Activated naive CD8-positive, alpha-beta T cell (primary cell): ENCODE data around the gene PKIG.

ENCODE experiments used
- H3K27ac Mint-ChIP-seq: one replicate; pipeline ENCODE4 v1.8.0; 2021; ENCODE audit warnings: mixed read lengths
- H3K27me3 Mint-ChIP-seq: one replicate; pipeline ENCODE4 v1.8.0; 2021; ENCODE audit warnings: mixed read lengths
- H3K36me3 Mint-ChIP-seq: one replicate; pipeline ENCODE4 v1.8.0; 2021; ENCODE audit warnings: mixed read lengths
- H3K4me1 Mint-ChIP-seq: one replicate; pipeline ENCODE4 v1.8.0; 2021; ENCODE audit warnings: low read depth, mixed read lengths
- H3K4me3 Mint-ChIP-seq: one replicate; pipeline ENCODE4 v1.8.0; 2021; ENCODE audit warnings: mild to moderate bottlenecking, mixed read lengths
- H3K9me3 Mint-ChIP-seq: one replicate; pipeline ENCODE4 v1.8.0; 2021; ENCODE audit warnings: low read depth, mixed read lengths

Gene PKIG

DNA sequence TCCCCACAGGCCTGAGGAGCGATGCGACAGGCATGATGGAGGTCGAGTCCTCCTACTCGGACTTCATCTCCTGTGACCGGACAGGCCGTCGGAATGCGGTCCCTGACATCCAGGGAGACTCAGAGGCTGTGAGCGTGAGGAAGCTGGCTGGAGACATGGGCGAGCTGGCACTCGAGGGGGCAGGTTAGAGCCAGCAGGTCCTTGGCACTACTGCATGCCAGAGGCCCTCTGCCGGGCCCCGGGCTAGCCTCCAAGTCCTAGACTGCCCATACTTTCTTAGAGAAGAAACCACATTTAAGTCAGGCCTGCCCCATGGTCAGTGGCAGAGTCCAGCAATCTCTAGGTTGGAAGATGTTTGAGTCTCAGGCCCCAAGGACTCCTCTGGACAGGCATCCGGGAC, 32.1 kb downstream of the PKIG start:
- H3K27ac Mint-ChIP-seq = peak overlapping the region; percentile 91

DNA sequence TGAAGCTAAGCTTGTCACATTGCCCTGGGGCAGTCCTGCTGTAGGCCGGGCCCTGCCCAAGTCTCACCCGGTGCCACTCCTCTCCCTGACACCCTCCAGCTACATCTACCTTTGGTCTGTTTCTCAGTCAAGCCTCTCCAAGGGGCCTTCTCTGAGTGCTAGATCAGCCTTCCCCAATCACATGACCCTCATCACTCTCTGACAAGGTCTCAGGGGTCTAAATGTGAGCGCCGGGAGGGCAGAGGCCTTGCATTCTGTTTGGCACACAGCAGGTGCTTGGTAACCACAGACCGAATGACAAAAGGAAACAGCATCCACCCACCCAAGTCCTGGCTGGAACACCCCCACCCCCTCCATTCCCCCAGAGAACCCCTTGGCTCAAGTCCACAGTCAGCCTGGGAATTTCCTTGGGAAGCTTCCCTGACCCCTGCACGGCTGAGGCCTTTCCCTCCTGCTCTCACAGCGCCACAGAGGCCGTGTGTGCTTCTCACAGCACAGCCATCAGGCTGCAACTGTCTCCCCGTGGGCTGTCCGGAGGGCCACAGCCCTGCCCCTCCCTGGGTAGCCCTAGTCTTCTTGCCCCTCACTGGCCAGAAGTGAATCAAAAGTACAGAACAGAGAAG, 32.9 kb downstream of the PKIG start:
- H3K4me3 Mint-ChIP-seq = peak overlapping the region; percentile 71

More for the DNA sequence above, 32.1 kb downstream of the PKIG start:
- no peaks in the 10 kb centered on the region for H3K27me3 Mint-ChIP-seq
- H3K9me3 Mint-ChIP-seq = no peaks in the 10 kb centered on the region
- H3K36me3 Mint-ChIP-seq = peaks cover 8% of the 10 kb centered on the region
- peaks cover 80% of the 10 kb centered on the region for H3K4me1 Mint-ChIP-seq
- H3K4me3 Mint-ChIP-seq = no peak overlapping the region

GRCh38 chr20:44615876-44616603, 33.7 kb downstream of the PKIG start:
- peak overlapping the region; percentile 91 for H3K27ac Mint-ChIP-seq
- H3K4me1 Mint-ChIP-seq = peaks cover 68% of the 10 kb centered on the region
- peaks cover 18% of the 10 kb centered on the region for H3K36me3 Mint-ChIP-seq
- no peaks in the 10 kb centered on the region for H3K27me3 Mint-ChIP-seq
- H3K4me3 Mint-ChIP-seq = peak overlapping the region; percentile 38
- no peaks in the 10 kb centered on the region for H3K9me3 Mint-ChIP-seq

More for the DNA sequence above, 32.9 kb downstream of the PKIG start:
- no peaks in the 10 kb centered on the region for H3K9me3 Mint-ChIP-seq
- H3K27me3 Mint-ChIP-seq = no peaks in the 10 kb centered on the region
- peak overlapping the region; percentile 91 for H3K27ac Mint-ChIP-seq
- H3K4me1 Mint-ChIP-seq = peaks cover 75% of the 10 kb centered on the region
- H3K36me3 Mint-ChIP-seq = peaks cover 13% of the 10 kb centered on the region

GRCh38 chr20:44616604-44616964, 34.2 kb downstream of the PKIG start:
- H3K9me3 Mint-ChIP-seq = no peaks in the 10 kb centered on the region
- no peak overlapping the region for H3K4me3 Mint-ChIP-seq
- no peak overlapping the region for H3K27ac Mint-ChIP-seq
- peaks cover 65% of the 10 kb centered on the region for H3K4me1 Mint-ChIP-seq
- H3K36me3 Mint-ChIP-seq = peaks cover 22% of the 10 kb centered on the region
- no peaks in the 10 kb centered on the region for H3K27me3 Mint-ChIP-seq

GRCh38 chr20:44618318-44618731, 35.9 kb downstream of the PKIG start:
- no peaks in the 10 kb centered on the region for H3K9me3 Mint-ChIP-seq
- peak overlapping the region; percentile 72 for H3K27ac Mint-ChIP-seq
- H3K27me3 Mint-ChIP-seq = no peaks in the 10 kb centered on the region
- H3K36me3 Mint-ChIP-seq = peaks cover 30% of the 10 kb centered on the region
- peaks cover 60% of the 10 kb centered on the region for H3K4me1 Mint-ChIP-seq
- peak overlapping the region; percentile 20 for H3K4me3 Mint-ChIP-seq

DNA sequence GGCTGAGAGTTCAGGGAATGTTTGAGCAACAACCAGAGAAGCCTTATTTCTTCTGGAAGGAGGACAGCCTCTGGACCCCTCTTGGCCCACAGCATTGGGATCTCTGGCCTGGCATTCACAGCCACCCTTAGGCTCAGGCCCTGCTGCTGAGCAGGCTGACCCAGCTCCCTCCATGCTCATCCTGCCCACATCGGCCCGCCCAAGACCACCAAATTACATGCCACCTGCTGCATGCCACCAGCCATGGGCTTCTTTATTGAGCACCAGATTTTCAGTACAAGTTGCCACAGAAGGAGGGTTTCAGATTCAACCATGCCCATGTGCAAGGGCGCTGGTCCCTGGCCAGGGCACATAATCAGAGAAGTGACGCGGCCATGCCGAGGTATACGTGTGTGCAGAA, 36.9 kb downstream of the PKIG start:
- H3K9me3 Mint-ChIP-seq = no peaks in the 10 kb centered on the region
- peaks cover 30% of the 10 kb centered on the region for H3K36me3 Mint-ChIP-seq
- H3K27ac Mint-ChIP-seq = no peak overlapping the region
- H3K4me1 Mint-ChIP-seq = peaks cover 52% of the 10 kb centered on the region
- H3K4me3 Mint-ChIP-seq = peak overlapping the region; percentile 10
- H3K27me3 Mint-ChIP-seq = no peaks in the 10 kb centered on the region

GRCh38 chr20:44620030-44620429, 37.7 kb downstream of the PKIG start:
- no peaks in the 10 kb centered on the region for H3K9me3 Mint-ChIP-seq
- peaks cover 46% of the 10 kb centered on the region for H3K4me1 Mint-ChIP-seq
- H3K36me3 Mint-ChIP-seq = peaks cover 29% of the 10 kb centered on the region
- no peaks in the 10 kb centered on the region for H3K27me3 Mint-ChIP-seq
- H3K4me3 Mint-ChIP-seq = no peak overlapping the region
- H3K27ac Mint-ChIP-seq = no peak overlapping the region

DNA sequence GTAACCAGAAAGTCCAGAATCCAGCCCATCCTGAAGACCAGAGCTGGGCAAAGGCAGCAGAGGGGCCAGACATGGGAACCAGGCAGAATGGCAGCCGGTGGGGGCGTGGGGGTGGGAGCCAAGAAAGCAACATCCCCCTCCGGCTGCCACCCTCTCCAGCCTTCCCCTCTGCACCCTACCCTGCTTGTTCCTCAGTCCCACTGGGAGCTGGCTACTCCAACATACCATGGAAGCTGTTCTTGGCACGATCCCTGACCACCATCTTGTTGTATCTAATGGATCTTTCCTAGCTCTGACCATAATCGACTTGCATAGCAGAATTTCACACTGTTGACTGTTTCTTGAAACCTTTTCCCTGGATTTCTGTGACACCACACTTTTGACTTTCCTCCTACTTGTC, 38.9 kb downstream of the PKIG start:
- H3K27ac Mint-ChIP-seq = peak overlapping the region; percentile 5
- H3K27me3 Mint-ChIP-seq = no peaks in the 10 kb centered on the region
- H3K36me3 Mint-ChIP-seq = peaks cover 27% of the 10 kb centered on the region
- H3K9me3 Mint-ChIP-seq = no peaks in the 10 kb centered on the region
- H3K4me3 Mint-ChIP-seq = no peak overlapping the region
- peaks cover 33% of the 10 kb centered on the region for H3K4me1 Mint-ChIP-seq

GRCh38 chr20:44621939-44622338, 39.6 kb downstream of the PKIG start:
- H3K27me3 Mint-ChIP-seq = no peaks in the 10 kb centered on the region
- H3K36me3 Mint-ChIP-seq = peaks cover 27% of the 10 kb centered on the region
- H3K4me3 Mint-ChIP-seq = no peak overlapping the region
- H3K27ac Mint-ChIP-seq = no peak overlapping the region
- H3K9me3 Mint-ChIP-seq = no peaks in the 10 kb centered on the region
- peaks cover 34% of the 10 kb centered on the region for H3K4me1 Mint-ChIP-seq

DNA sequence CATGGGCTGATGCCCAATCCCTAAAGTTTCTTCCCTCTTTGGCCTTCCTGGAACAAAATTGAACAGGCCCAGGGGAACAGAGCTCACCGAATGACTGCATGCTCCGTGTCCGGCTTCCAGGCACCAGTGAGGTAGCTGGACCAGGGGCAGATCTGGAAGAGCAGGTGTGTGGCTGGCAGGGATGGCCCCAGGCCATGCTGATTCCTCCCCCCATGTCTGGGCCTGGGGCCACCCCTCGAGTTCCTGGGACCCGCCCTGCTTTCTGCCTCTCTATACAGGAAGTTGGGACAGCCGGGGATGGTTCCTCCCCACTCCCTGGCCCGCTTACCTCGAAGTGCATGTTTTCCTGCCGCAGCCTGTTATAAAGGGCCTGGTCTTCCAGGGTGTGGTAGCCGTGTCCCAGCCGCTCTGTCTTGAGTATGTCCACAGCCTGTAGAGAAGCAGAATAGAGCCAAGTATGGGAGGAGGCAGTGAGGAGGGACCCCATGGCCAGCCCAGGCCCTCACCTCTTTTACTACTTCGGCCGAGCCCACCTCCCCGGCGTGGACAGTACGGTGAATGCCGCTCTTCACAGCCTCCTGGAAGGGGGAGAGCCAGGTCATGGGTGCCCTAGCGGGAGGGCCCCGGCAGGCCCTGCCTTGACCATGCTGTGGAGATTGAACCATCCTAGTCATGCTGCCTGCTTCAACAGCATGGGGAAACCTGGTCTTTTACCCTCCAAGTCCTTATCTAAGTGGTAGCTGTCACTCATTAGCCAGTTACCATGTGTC, 40.3 kb downstream of the PKIG start:
- H3K27ac Mint-ChIP-seq = no peak overlapping the region
- H3K27me3 Mint-ChIP-seq = no peaks in the 10 kb centered on the region
- no peak overlapping the region for H3K4me3 Mint-ChIP-seq
- H3K9me3 Mint-ChIP-seq = no peaks in the 10 kb centered on the region
- H3K36me3 Mint-ChIP-seq = peaks cover 27% of the 10 kb centered on the region
- peaks cover 28% of the 10 kb centered on the region for H3K4me1 Mint-ChIP-seq

DNA sequence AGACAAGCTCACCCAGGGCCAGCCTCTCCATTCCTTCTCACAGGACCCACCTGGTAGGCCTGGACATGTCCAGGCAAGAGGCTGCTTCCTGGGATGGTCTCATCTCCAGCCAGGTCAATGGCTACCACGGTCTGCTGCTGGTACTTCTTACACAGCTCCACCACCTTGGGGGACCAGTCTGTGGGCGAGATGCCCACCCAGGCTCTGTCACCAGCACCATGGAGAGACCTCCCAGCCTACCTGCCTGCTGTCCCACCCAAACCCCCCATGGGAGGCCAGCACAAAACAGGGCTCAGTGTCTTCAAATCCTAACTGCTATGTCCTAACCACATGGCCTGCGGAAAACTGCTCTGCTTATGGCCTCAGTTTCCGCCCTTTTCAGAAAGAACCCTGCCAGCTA, 41.8 kb downstream of the PKIG start:
- Mint-ChIP-seq H3K4me1 (peaks cover 13% of the 10 kb centered on the region), H3K36me3 (peaks cover 27% of the 10 kb centered on the region), H3K9me3 (no peaks in the 10 kb centered on the region), H3K27ac (no peak overlapping the region), H3K27me3 (no peaks in the 10 kb centered on the region), H3K4me3 (no peak overlapping the region)

DNA sequence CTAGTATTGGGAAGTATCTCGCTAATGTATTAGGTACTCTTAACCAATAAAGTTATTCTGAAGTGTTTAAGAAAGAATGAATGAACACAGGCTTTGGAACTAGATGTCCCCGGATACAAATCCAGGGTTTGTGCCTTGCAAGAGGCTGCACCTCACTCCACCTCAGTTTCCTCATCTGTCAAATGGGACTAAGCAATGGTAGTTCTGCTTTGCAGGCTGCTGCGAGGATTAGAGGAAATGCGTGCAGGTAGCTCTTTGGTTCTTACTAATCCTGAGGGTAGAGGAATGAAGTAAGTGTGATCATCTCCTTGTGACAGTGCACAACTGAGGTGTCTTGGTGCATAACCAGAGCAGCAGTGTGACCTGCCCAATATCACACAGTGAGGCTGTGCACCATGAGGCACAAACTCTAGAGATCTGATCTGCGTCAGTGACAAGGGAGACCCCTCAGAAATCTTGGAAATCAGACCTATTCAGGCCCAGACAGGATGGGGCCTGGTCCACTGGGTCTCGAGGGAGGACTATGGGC, 42.4 kb downstream of the PKIG start:
- H3K4me3 Mint-ChIP-seq = no peak overlapping the region
- H3K4me1 Mint-ChIP-seq = peaks cover 7% of the 10 kb centered on the region
- peaks cover 20% of the 10 kb centered on the region for H3K36me3 Mint-ChIP-seq
- H3K27ac Mint-ChIP-seq = no peak overlapping the region
- no peaks in the 10 kb centered on the region for H3K9me3 Mint-ChIP-seq
- no peaks in the 10 kb centered on the region for H3K27me3 Mint-ChIP-seq

DNA sequence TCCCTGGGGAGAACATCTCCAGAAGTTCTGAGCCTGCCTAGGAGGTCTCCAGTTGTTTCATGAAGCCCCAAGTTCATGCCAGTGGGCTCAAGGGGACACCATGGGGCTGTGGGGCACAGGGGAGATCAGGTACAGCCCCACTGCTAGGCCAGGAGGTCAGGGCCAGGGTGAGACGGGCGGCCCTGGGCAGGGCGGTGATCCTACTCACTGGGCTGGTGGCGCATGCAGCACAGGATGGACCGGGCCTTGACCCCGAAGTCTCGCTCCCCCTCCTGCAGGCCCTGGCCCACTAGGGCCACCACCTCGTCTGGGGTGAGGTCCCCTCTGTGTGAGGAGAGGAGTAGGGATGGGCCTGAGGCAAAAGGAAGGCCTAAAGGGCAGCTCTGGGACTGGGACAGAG, 43.0 kb downstream of the PKIG start:
- no peaks in the 10 kb centered on the region for H3K9me3 Mint-ChIP-seq
- no peak overlapping the region for H3K4me3 Mint-ChIP-seq
- H3K36me3 Mint-ChIP-seq = peaks cover 17% of the 10 kb centered on the region
- H3K27ac Mint-ChIP-seq = no peak overlapping the region
- no peaks in the 10 kb centered on the region for H3K27me3 Mint-ChIP-seq
- peaks cover 7% of the 10 kb centered on the region for H3K4me1 Mint-ChIP-seq

- Mint-ChIP-seq H3K27me3 (no peaks in the 10 kb centered on the region), H3K27ac (no peak overlapping the region), H3K4me1 (peaks cover 7% of the 10 kb centered on the region), H3K4me3 (no peak overlapping the region), H3K36me3 (peaks cover 14% of the 10 kb centered on the region), H3K9me3 (no peaks in the 10 kb centered on the region)
Measured at GRCh38 chr20:44626278-44626677, 43.9 kb downstream of the PKIG start.

GRCh38 chr20:44627364-44628010, 45.1 kb downstream of the PKIG start:
- no peaks in the 10 kb centered on the region for H3K27me3 Mint-ChIP-seq
- H3K4me1 Mint-ChIP-seq = peaks cover 7% of the 10 kb centered on the region
- H3K36me3 Mint-ChIP-seq = peaks cover 7% of the 10 kb centered on the region
- H3K27ac Mint-ChIP-seq = no peak overlapping the region
- no peaks in the 10 kb centered on the region for H3K9me3 Mint-ChIP-seq
- no peak overlapping the region for H3K4me3 Mint-ChIP-seq
